HepG2 (cell line): ENCODE results near the gene TSTD1. TPM values are rescaled to one million over a fixed set of nuclear protein-coding genes. Genes with fewer than 3 reads are reported as not detected.
A peak's percentile ranks its signal among the peaks of the same experiment; 100 is the strongest.

Experiments used
- BRCA1 ChIP-seq: sonication (generic); formaldehyde crosslinking; IDR thresholded peaks from 2 replicates; pipeline ENCODE4 v1.4.0; 2020; ENCODE audit warnings: missing genetic modification reagents
- CHD4 ChIP-seq: fragments of 200-600 bp; sonication (generic); IDR thresholded peaks from 2 replicates; pipeline ENCODE4 v1.7.0; 2017; ENCODE audit warnings: mild to moderate bottlenecking, low read length, borderline replicate concordance
- FUBP1 ChIP-seq: sonication (generic); formaldehyde crosslinking; IDR thresholded peaks from 2 replicates; pipeline ENCODE4 v1.5.1; 2020; ENCODE audit warnings: missing genetic modification reagents, mild to moderate bottlenecking, borderline replicate concordance
- ZFY ChIP-seq: sonication (generic); formaldehyde crosslinking; IDR thresholded peaks from 2 replicates; pipeline ENCODE4 v1.4.0; 2020; ENCODE audit warnings: missing genetic modification reagents
- ZNF510 ChIP-seq: sonication (generic); formaldehyde crosslinking; IDR thresholded peaks from 2 replicates; pipeline ENCODE4 v1.4.0; 2020; ENCODE audit warnings: low read depth, mild to moderate bottlenecking, missing genetic modification reagents
- polyA plus RNA-seq, 8 experiments: library from polyadenylated mRNA; depleted of rRNA in 3 of 8; stranded (reverse) in 7 of 8; unstranded in 1 of 8; fragments of >200 nt; fragmentation: Illumina TruSeq in 4 of 8; extraction: Trizol in 4 of 8; gene quantifications; 2 replicates each; pipeline versions ENCODE4 v1.2.1 to v1.2.3, GENCODE V29; 2011 to 2016; ENCODE audit warnings: low read depth in 4 of 8, missing spikeins in 1 of 8, mixed read lengths in 1 of 8; ENCODE audit not compliant: insufficient read depth in 1 of 8
- total RNA-seq, 5 experiments: library from RNA; depleted of rRNA; stranded (reverse); fragments of >200 nt; fragmentation: Illumina TruSeq; extraction: Trizol; gene quantifications; 2 replicates each; pipeline ENCODE4 v1.2.3, GENCODE V29; 2016; ENCODE audit warnings: low read depth in 1 of 5
- TF ChIP-seq, protein P1 (sequence below): IDR thresholded peaks from 2 replicates; pipeline ENCODE4 v1.6.1; 2012; ENCODE audit warnings: low read length, improper control_type of control experiment

Gene TSTD1
- total and polyA plus RNA-seq, 2 of the 13 experiments (the other 11 are each of a cell fraction or from before 2014, with no cell fraction given) = 0.15 to 0.31 TPM

- no peak for TF ChIP-seq BRCA1 (CRISPR knock-in tag)
- TF ChIP-seq, protein P1, sequence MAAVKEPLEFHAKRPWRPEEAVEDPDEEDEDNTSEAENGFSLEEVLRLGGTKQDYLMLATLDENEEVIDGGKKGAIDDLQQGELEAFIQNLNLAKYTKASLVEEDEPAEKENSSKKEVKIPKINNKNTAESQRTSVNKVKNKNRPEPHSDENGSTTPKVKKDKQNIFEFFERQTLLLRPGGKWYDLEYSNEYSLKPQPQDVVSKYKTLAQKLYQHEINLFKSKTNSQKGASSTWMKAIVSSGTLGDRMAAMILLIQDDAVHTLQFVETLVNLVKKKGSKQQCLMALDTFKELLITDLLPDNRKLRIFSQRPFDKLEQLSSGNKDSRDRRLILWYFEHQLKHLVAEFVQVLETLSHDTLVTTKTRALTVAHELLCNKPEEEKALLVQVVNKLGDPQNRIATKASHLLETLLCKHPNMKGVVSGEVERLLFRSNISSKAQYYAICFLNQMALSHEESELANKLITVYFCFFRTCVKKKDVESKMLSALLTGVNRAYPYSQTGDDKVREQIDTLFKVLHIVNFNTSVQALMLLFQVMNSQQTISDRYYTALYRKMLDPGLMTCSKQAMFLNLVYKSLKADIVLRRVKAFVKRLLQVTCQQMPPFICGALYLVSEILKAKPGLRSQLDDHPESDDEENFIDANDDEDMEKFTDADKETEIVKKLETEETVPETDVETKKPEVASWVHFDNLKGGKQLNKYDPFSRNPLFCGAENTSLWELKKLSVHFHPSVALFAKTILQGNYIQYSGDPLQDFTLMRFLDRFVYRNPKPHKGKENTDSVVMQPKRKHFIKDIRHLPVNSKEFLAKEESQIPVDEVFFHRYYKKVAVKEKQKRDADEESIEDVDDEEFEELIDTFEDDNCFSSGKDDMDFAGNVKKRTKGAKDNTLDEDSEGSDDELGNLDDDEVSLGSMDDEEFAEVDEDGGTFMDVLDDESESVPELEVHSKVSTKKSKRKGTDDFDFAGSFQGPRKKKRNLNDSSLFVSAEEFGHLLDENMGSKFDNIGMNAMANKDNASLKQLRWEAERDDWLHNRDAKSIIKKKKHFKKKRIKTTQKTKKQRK = no peak
- no peak for TF ChIP-seq ZNF510 (CRISPR knock-in tag)
- peak; percentile 26 for TF ChIP-seq ZFY
- TF ChIP-seq FUBP1 (CRISPR knock-in tag) = 0 out of 2 replicates have a peak, but pooled peaks have one; percentile 46
- TF ChIP-seq CHD4 = no peak
Observed at GRCh38 chr1:161073474-161074121, 34.8 kb upstream of the TSTD1 start (continued).
